ENCODE results near the gene TDRD1.

DNA sequence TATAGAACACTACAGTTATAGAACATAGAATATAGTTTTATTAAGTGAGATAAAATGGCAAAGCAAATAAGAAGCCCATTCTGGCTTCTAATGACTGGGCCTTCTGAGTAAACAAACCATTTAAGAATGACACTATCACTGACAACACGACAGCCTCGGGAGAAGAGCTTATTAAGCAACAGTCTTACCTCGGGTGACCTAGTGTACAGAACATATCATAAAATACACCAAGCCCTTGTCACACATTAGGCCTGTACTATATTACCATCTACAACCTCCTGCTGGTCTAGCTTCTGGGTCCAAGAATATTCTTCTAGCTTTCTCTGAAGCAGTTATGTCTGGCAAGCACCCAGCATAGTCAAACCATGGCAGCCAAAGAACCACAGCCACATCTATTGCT, 37.1 kb upstream of the TDRD1 start:
- TF ChIP-seq EZH2phosphoT487 (IDR thresholded peaks at IDR 0.05; ENCODE audit: insufficient read depth, low read depth) (no peak), EZH2 (IDR thresholded peaks at IDR 0.05; ENCODE audit: insufficient read depth, poor library complexity, severe bottlenecking) (no peak)
